C4-2B (cell line): Measurements from ENCODE around the gene SRSF3.

Experiments
- CTCF ChIP-seq: fragments of 450-650 bp; conservative IDR thresholded peaks from 2 replicates; pipeline ENCODE4 v1.5.1; 2017; ENCODE audit warnings: mild to moderate bottlenecking
- ZFX ChIP-seq: fragments of 450-650 bp; IDR thresholded peaks from 2 replicates; pipeline ENCODE4 v1.6.1; 2017

GRCh38 chr6:36636283-36636682, 42.1 kb downstream of the SRSF3 start:
- TF ChIP-seq CTCF (no peak), ZFX (no peak)
